ENCODE data around the gene OR56B1.

GRCh38 chr11:5783255-5783654 lies 47.0 kb downstream of the OR56B1 start, which contains the start of gene OR52N5:
- TF ChIP-seq SUZ12 (IDR thresholded peaks at IDR 0.05) (no peak), CTBP1 (IDR thresholded peaks at IDR 0.05; ENCODE audit: borderline replicate concordance) (no peak), FOXK2 (IDR thresholded peaks at IDR 0.05) (no peak), ELF4 (IDR thresholded peaks at IDR 0.05) (no peak), FOXM1 (IDR thresholded peaks at IDR 0.05; ENCODE audit: borderline replicate concordance) (no peak), SP1 (IDR thresholded peaks at IDR 0.05) (no peak), FOXA1 (IDR thresholded peaks at IDR 0.05) (no peak), PKNOX1 (IDR thresholded peaks at IDR 0.05) (no peak), TARDBP (IDR thresholded peaks at IDR 0.05) (no peak), BHLHE40 (IDR thresholded peaks at IDR 0.05; ENCODE audit: borderline replicate concordance) (no peak), LEF1 (IDR thresholded peaks at IDR 0.05; ENCODE audit: borderline replicate concordance) (no peak), NFRKB (IDR thresholded peaks at IDR 0.05) (no peak), ARNT (IDR thresholded peaks at IDR 0.05) (no peak), ZNF384 (IDR thresholded peaks at IDR 0.05) (no peak)
